GM12878 (cell line): ENCODE results near the gene SEMA4A. TPM values are rescaled to one million over a fixed set of nuclear protein-coding genes. Genes with fewer than 3 reads are reported as not detected.

Experiments used
- ATAC-seq: fragments of 200-7000 bp; cut with Tn5 transposase; 3 replicates; pipeline ENCODE4 v1.9.1; 2020; ENCODE audit warnings: mild to moderate bottlenecking, moderate library complexity
- BruUV-seq: library from RNA; stranded (reverse); fragments of 400-500 nt; replicated peaks from 2 replicates; lab custom pipeline; 2021; lab: Mats Ljungman, UMichigan
- CTCF ChIA-PET: fragments of 300-600 bp; sonication (Branson Sonifier 250); formaldehyde crosslinking; extraction: SDS; loops from one replicate; lab custom pipeline; 2021; ENCODE audit warnings: inconsistent platforms; lab: Yijun Ruan, JAX
- POLR2A ChIA-PET: fragments of 350-600 bp; formaldehyde crosslinking; extraction: SDS; loops from one replicate; lab custom pipeline; 2021; ENCODE audit warnings: inconsistent platforms; lab: Charles Lee
- RAD21 ChIA-PET: fragments of 300-600 bp; sonication (Branson Sonifier 250); formaldehyde crosslinking; loops from one replicate; lab custom pipeline; 2023; ENCODE audit warnings: antibody characterized with exemption; ENCODE audit not compliant: unreplicated experiment; lab: Charles Lee
- SMC1A ChIA-PET: fragments of 300-600 bp; sonication (Branson Sonifier 250); formaldehyde crosslinking; loops from one replicate; lab custom pipeline; 2023; ENCODE audit not compliant: unreplicated experiment, uncharacterized antibody; lab: Charles Lee
- DNase-seq: peaks from one replicate; pipeline ENCODE4 v3.0.0-alpha.2; 2011; ENCODE audit warnings: low read depth, low spot score
- FAIRE-seq: peaks from 3 replicates; lab custom pipeline; 2011; peaks lifted over from hg19 to GRCh38; lab: Jason Lieb, UNC
- H2AFZ ChIP-seq: 2 replicates; pipeline ENCODE4 v1.6.0; 2011; ENCODE audit warnings: low read depth, low read length, control low read depth; ENCODE audit not compliant: control insufficient read depth
- H3K27ac ChIP-seq: 2 replicates; pipeline ENCODE4 v1.5.1; 2011; ENCODE audit warnings: control low read depth; ENCODE audit not compliant: control insufficient read depth, insufficient read depth
- H3K27me3 ChIP-seq, 2 experiments: replicated peaks in 1 of 2; 2 replicates each; pipeline versions ENCODE4 v1.6.0 to v1.6.1; 2011; ENCODE audit warnings: low read length in 1 of 2; ENCODE audit not compliant: control insufficient read depth in 2 of 2, insufficient read depth in 2 of 2
- H3K36me3 ChIP-seq, 2 experiments: 2 replicates each; pipeline ENCODE4 v1.5.1; 2011; ENCODE audit warnings: low read length in 1 of 2; ENCODE audit not compliant: control insufficient read depth in 2 of 2, insufficient read depth in 2 of 2
- H3K4me1 ChIP-seq: 2 replicates; pipeline ENCODE4 v1.6.1; 2011; ENCODE audit warnings: mild to moderate bottlenecking, low read length, moderate library complexity, mixed read lengths; ENCODE audit not compliant: control insufficient read depth, insufficient read depth
- H3K4me2 ChIP-seq: 2 replicates; pipeline ENCODE4 v1.6.0; 2011; ENCODE audit warnings: control low read depth; ENCODE audit not compliant: control insufficient read depth, insufficient read depth
- H3K4me3 ChIP-seq: fragments of 200-600 bp; sonication (generic); 2 replicates; pipeline ENCODE4 v1.5.1; 2016
- H3K79me2 ChIP-seq: 2 replicates; pipeline ENCODE4 v1.6.0; 2011; ENCODE audit warnings: low read length; ENCODE audit not compliant: control insufficient read depth, insufficient read depth
- H3K9ac ChIP-seq: 2 replicates; pipeline ENCODE4 v1.8.0; 2011; ENCODE audit warnings: low read length, control low read depth, mixed read lengths; ENCODE audit not compliant: control insufficient read depth, insufficient read depth
- H3K9me3 ChIP-seq: replicated peaks from 3 replicates; pipeline ENCODE4 v1.5.1; 2011; ENCODE audit warnings: mild to moderate bottlenecking, low read length; ENCODE audit not compliant: control insufficient read depth, insufficient read depth
- H4K20me1 ChIP-seq: 2 replicates; pipeline ENCODE4 v1.6.0; 2011; ENCODE audit not compliant: control insufficient read depth, insufficient read depth
- BHLHE40 ChIP-seq, 2 experiments: fragments of 450-650 bp in 1 of 2; IDR thresholded peaks; 2 replicates each; pipeline ENCODE4 v1.6.1; 2011 to 2017; ENCODE audit warnings: low read depth in 2 of 2, borderline replicate concordance in 1 of 2, improper control_type of control experiment in 1 of 2, low read length in 1 of 2, mild to moderate bottlenecking in 1 of 2
- IKZF1 ChIP-seq: fragments of 450-650 bp; conservative IDR thresholded peaks from 2 replicates; pipeline ENCODE4 v1.6.1; 2017; ENCODE audit warnings: antibody characterized with exemption, mild to moderate bottlenecking
- IKZF2 ChIP-seq, 2 experiments: fragments of 450-650 bp; IDR thresholded peaks; 2 replicates each; pipeline ENCODE4 v1.6.1; 2017; ENCODE audit warnings: mild to moderate bottlenecking in 2 of 2, moderate library complexity in 2 of 2
- PML ChIP-seq: IDR thresholded peaks from 2 replicates; pipeline ENCODE4 v1.6.1; 2012; ENCODE audit warnings: low read length, inconsistent platforms
- SMAD1 ChIP-seq: fragments of 450-650 bp; IDR thresholded peaks from 2 replicates; pipeline ENCODE4 v1.6.1; 2018; ENCODE audit warnings: mild to moderate bottlenecking, low read depth; ENCODE audit not compliant: partially characterized antibody
- STAT3 ChIP-seq: IDR thresholded peaks from 2 replicates; pipeline ENCODE4 v1.6.1; 2011; ENCODE audit warnings: low read depth, low read length, improper control_type of control experiment
- WGBS: methylation state at CpG from one replicate; pipeline ENCODE4 v1.1.6; 2016; ENCODE audit warnings: low lambda C conversion rate; ENCODE audit not compliant: insufficient replicate concordance, insufficient coverage; ENCODE audit errors: missing lambda C conversion rate; 5-methylcytosine and 5-hydroxymethylcytosine counted together
- in situ Hi-C: fragments of 300-500 bp; cut with MboI; formaldehyde crosslinking; loops from 9 replicates; pipeline ENCODE4 v1.14.3; 2018; ENCODE audit warnings: mixed read lengths
- intact Hi-C: fragments of 100-400 bp; cut with micrococcal nuclease; formaldehyde crosslinking; loops from one replicate; pipeline ENCODE4 v1.14.2; 2022; ENCODE audit not compliant: unreplicated experiment
- polyA plus RNA-seq, 11 experiments: library from polyadenylated mRNA; depleted of rRNA in 4 of 11; unstranded in 6 of 11; stranded (reverse) in 5 of 11; fragments of >200 nt; fragmentation: Nextera tagmentation in 4 of 11; fragmentation: Illumina TruSeq in 1 of 11; extraction: Ambion mirVana in 4 of 11; extraction: Trizol in 1 of 11; gene quantifications; 1 replicate in 1 of 11; 2 replicates in 10 of 11; pipeline versions ENCODE4 v1.2.1 to v1.2.3, GENCODE V29; 2011 to 2016; ENCODE audit warnings: inconsistent platforms in 2 of 11, missing spikeins in 2 of 11, low read depth in 1 of 11
- total RNA-seq, 4 experiments: library from RNA; depleted of rRNA in 3 of 4; stranded (reverse); fragments of >200 nt in 3 of 4; fragmentation: Illumina TruSeq in 1 of 4; extraction: Trizol in 1 of 4; gene quantifications; 2 replicates each; pipeline versions ENCODE4 v1.2.1 to v1.2.3, GENCODE V29; 2013 to 2021
- TF ChIP-seq, protein P1 (sequence below): fragments of 450-650 bp; conservative IDR thresholded peaks from 2 replicates; pipeline ENCODE4 v1.6.1; 2017; ENCODE audit warnings: mild to moderate bottlenecking, moderate library complexity
- TF ChIP-seq, protein P2 (sequence below): fragments of 450-650 bp; IDR thresholded peaks from 2 replicates; pipeline ENCODE4 v1.6.1; 2017; ENCODE audit warnings: low read depth, mild to moderate bottlenecking, moderate library complexity
- TF ChIP-seq, protein P3 (sequence below): fragments of 450-650 bp; formaldehyde crosslinking; IDR thresholded peaks from 2 replicates; pipeline ENCODE4 v1.4.0; 2022; ENCODE audit warnings: mild to moderate bottlenecking, moderate library complexity

Gene SEMA4A
- total and polyA plus RNA-seq, 10 of the 15 experiments (the other 5 are each of a cell fraction or from before 2014, with no cell fraction given), result 2.6 to 64.2 (median 32.8) TPM

DNA sequence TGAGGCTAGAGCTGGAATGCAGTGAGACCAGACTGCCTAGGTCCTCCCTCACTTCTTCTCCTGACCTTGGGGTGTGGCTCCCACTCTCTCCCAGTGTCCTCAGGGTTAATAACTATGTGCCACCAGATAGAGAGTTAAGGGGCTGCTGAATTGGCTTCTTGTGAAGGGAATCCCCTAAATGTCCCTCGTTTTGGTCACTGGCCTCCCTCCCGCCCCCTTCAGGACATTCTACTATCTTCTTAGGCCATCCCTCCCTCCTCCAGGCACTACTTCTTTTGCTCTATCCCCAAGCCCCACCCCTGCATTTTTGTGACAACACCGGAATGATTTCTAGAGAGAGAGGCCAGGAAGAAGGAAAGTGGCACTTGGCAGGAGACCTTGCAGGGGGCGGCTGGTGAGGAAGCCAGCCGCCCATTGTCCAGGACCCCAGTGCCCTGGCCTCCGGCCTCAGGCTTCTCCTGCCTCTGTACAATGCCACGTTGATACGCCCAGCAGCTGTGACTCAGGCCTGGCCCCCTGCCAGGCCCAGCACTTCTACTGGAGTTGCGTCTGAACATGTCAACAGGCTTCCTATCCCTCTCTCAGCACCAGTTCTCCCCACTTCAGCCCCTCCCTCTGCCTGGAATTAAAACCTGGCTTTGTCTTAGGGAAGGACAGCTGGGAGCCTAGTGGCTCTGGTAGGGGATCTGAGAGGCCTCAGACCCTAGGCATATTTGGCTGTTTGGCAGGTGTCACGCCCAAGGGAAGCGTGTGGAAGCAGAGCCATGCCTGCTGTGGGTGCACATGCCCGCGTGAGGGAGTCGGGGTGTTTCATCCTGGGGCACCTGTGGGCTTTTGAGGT lies 29.8 kb upstream of the SEMA4A start:
- H3K9me3 ChIP-seq, result no peaks in the 10 kb centered on the region
- peak overlapping the region; percentile 67 for H3K4me2 ChIP-seq
- H2AFZ ChIP-seq, result peak overlapping the region; percentile 58
- DNase-seq (peak; percentile 46), FAIRE-seq (peak; percentile 56), ATAC-seq (peak; percentile 22)
- H3K79me2 ChIP-seq, result peaks cover 75% of the 10 kb centered on the region
- peak overlapping the region; percentile 94 for H3K27ac ChIP-seq
- WGBS, result 51% methylated on average over 14 of the region's 14 CpGs
- 0 out of 2 replicates have a peak overlapping the region, but pooled peaks have one; percentile 30 for H3K4me3 ChIP-seq
- POLR2A ChIA-PET, result interaction anchor here (1.5 to 12.7 kb wide), 4 partner anchors 9 to 33 kb away, joined by 4 to 128 read pairs (median 14); partner anchors contain the start of gene LMNA
- H3K36me3 ChIP-seq, result no peaks in the 10 kb centered on the region; a peak in 1 of 4 replicates
- no peaks in the 10 kb centered on the region for H3K27me3 ChIP-seq
- BruUV-seq, result no TSS peak
- intact Hi-C loops (no loop called here), in situ Hi-C loops (no loop called here)
- H3K4me1 ChIP-seq, result peaks cover 69% of the 10 kb centered on the region
- CTCF ChIA-PET, result interaction anchor here (1.0 to 25.7 kb wide), 7 partner anchors 9 to 196 kb away, joined by 3 to 1294 read pairs (median 4); partner anchors contain the start of genes LMNA and PMF1
- peak overlapping the region; percentile 69 for H3K9ac ChIP-seq
- SMC1A ChIA-PET, result interaction anchor here (0.7 to 23.6 kb wide), 5 partner anchors 9 to 103 kb away, joined by 3 to 874 read pairs (median 3); partner anchors contain the start of gene SEMA4A
- no peaks in the 10 kb centered on the region for H4K20me1 ChIP-seq
- RAD21 ChIA-PET, result interaction anchor here (1.1 to 22.2 kb wide), 4 partner anchors 8 to 31 kb away, joined by 3 to 695 read pairs (median 54); partner anchors contain the start of gene LMNA
- TF ChIP-seq, protein P1, sequence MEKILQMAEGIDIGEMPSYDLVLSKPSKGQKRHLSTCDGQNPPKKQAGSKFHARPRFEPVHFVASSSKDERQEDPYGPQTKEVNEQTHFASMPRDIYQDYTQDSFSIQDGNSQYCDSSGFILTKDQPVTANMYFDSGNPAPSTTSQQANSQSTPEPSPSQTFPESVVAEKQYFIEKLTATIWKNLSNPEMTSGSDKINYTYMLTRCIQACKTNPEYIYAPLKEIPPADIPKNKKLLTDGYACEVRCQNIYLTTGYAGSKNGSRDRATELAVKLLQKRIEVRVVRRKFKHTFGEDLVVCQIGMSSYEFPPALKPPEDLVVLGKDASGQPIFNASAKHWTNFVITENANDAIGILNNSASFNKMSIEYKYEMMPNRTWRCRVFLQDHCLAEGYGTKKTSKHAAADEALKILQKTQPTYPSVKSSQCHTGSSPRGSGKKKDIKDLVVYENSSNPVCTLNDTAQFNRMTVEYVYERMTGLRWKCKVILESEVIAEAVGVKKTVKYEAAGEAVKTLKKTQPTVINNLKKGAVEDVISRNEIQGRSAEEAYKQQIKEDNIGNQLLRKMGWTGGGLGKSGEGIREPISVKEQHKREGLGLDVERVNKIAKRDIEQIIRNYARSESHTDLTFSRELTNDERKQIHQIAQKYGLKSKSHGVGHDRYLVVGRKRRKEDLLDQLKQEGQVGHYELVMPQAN, result no peak; the same call in 1 of the 2 replicates
- TF ChIP-seq IKZF2 (IDR thresholded peaks at IDR 0.05) (peak in 1 of 2 experiments; percentile 22; a peak in 1 of 4 replicates), BHLHE40 (IDR thresholded peaks at IDR 0.05; ENCODE audit: borderline replicate concordance in 1 of 2, low read depth in 2 of 2, low read length in 1 of 2) (no peak; a peak in 1 of 4 replicates), SMAD1 (peak; percentile 89), PML (no peak), STAT3 (no peak), IKZF1 (no peak)
- TF ChIP-seq, protein P2, sequence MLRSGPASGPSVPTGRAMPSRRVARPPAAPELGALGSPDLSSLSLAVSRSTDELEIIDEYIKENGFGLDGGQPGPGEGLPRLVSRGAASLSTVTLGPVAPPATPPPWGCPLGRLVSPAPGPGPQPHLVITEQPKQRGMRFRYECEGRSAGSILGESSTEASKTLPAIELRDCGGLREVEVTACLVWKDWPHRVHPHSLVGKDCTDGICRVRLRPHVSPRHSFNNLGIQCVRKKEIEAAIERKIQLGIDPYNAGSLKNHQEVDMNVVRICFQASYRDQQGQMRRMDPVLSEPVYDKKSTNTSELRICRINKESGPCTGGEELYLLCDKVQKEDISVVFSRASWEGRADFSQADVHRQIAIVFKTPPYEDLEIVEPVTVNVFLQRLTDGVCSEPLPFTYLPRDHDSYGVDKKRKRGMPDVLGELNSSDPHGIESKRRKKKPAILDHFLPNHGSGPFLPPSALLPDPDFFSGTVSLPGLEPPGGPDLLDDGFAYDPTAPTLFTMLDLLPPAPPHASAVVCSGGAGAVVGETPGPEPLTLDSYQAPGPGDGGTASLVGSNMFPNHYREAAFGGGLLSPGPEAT, result peak; percentile 33; the same call in 1 of the 2 replicates
- TF ChIP-seq, protein P3, sequence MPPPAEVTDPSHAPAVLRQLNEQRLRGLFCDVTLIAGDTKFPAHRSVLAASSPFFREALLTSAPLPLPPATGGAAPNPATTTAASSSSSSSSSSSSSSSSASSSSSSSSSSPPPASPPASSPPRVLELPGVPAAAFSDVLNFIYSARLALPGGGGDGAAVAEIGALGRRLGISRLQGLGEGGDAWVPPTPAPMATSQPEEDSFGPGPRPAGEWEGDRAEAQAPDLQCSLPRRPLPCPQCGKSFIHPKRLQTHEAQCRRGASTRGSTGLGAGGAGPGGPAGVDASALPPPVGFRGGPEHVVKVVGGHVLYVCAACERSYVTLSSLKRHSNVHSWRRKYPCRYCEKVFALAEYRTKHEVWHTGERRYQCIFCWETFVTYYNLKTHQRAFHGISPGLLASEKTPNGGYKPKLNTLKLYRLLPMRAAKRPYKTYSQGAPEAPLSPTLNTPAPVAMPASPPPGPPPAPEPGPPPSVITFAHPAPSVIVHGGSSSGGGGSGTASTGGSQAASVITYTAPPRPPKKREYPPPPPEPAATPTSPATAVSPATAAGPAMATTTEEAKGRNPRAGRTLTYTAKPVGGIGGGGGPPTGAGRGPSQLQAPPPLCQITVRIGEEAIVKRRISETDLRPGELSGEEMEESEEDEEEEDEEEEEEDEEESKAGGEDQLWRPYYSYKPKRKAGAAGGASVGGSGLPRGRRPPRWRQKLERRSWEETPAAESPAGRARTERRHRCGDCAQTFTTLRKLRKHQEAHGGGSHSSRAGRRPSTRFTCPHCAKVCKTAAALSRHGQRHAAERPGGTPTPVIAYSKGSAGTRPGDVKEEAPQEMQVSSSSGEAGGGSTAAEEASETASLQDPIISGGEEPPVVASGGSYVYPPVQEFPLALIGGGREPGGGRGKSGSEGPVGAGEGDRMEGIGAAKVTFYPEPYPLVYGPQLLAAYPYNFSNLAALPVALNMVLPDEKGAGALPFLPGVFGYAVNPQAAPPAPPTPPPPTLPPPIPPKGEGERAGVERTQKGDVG, result no peak
